ENCODE measurements around the gene AVPR1B.
"Not testable (repeated sequence)": the region's sequence is repeated elsewhere in the genome, so short reads cannot be mapped to it uniquely, and the experiment has no call there.

The AVPR1B gene

DNA sequence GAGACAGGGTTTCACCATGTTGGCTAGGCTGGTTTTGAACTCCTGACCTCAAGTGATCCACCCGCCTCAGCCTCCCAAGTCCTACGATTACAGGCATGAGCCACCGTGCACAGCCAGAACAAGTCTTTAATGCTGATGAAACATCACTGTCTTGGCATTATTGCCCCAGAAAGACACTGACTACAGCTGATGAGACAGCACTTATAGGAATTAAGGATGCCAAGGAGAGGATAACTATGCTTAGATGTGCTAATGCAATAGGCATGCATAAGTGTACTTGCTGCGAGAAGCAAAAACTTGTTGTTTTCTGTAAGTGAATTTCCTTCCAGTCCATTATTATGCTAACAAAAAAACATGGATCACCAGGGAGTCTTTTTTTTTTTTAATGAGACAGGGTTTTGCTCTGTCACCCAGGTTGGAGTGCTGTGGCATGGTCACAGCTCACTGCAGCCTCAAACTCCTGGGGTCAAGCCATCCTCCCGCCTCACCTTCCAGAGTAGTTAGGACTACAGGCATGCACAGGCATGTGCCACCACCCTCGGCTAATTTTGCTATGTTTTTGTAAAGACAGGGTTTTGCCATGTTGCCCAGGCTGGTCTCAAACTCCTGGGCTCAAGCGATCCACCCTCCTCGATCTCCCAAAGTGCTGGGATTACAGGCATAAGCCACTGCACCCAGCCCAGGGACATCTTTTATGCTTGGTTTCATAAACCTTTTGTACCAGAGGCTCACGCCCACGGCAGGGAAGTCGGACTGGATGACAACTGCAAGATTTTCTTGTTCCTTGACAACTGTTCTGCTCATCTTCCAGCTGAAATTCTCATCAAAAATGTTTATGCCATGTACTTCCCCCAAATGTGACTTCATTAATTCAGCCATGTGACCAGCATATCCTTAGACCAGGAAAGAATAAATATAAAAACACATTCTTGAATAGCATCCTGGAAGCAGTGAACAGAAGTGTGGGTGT is 41.1 kb downstream of the AVPR1B start:
- Histone ChIP-seq H3K36me3 (ENCODE audit: insufficient read depth, low read length) (no peaks in the 10 kb centered on the region), H3K9me3 (ENCODE audit: low read length) (no peaks in the 10 kb centered on the region), H3K27ac (ENCODE audit: low read depth, low read length) (no peak overlapping the region), H3K27me3 (ENCODE audit: control insufficient read depth in 1 of 2, insufficient read depth in 2 of 2, low read length in 2 of 2) (no peaks in the 10 kb centered on the region), H3K4me1 (ENCODE audit: insufficient read depth, low read length) (no peaks in the 10 kb centered on the region), H3K4me3 (ENCODE audit: low read depth in 1 of 2, low read length in 2 of 2) (no peak overlapping the region), H3K9ac (ENCODE audit: low read length) (no peak overlapping the region)

DNA sequence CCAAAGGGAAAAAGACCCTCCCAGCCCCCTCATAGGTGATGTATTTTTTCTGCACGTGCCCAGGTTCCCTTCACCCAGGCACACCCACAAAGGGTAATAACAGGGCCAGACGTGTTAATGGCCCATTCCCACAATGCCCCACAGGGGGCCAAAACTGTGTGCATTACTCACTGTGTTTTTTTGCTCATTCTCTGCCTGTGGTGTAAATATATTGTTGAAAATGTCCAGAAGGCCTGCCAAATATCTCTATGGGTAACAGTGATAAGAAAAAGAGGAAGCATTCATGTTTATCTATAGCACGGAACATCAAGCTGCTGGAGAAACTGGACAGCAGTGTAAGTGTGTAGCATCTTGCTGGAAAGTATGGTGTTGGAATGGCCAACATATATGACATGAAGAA is 42.3 kb downstream of the AVPR1B start:
- H3K4me3 ChIP-seq (ENCODE audit: low read depth in 1 of 2, low read length in 2 of 2), result no peak overlapping the region
- no peak overlapping the region for H3K9ac ChIP-seq (ENCODE audit: low read length)
- no peaks in the 10 kb centered on the region for H3K9me3 ChIP-seq (ENCODE audit: low read length)
- no peaks in the 10 kb centered on the region for H3K36me3 ChIP-seq (ENCODE audit: insufficient read depth, low read length)
- H3K27me3 ChIP-seq (ENCODE audit: control insufficient read depth in 1 of 2, insufficient read depth in 2 of 2, low read length in 2 of 2), result no peaks in the 10 kb centered on the region
- no peaks in the 10 kb centered on the region for H3K4me1 ChIP-seq (ENCODE audit: insufficient read depth, low read length)
- no peak overlapping the region for H3K27ac ChIP-seq (ENCODE audit: low read depth, low read length)

DNA sequence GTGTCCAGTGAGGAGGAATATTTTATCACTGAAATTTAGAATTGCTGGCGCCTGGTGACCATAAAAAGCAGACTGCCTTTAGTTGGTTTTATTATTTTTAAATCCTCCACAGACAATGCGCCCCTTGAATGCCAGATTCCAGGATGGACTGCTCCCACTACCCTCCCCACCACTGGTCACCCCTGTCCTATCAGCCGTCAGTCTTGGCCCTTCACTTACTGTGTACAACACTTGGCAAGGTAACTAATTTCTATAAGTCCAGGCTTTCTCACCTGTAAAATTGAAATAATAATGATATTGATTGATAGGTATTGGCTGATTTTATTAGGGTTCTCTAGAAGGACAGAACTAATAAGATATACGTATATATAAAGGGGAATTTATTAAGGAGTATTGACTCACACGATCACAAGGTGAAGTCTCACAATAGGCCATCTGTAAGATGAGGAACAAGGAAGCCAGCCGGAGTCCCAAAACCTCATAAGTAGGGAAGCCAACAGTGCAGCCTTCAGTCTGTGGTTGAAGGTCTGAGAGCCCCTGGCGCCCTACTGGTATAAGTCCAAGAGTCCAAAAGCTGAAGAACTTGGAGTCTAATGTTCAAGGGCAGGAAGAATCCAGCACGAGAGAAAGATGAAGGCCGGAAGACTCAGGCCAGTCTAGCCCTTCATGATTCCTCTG is 46.4 kb downstream of the AVPR1B start:
- Histone ChIP-seq H3K9me3 (ENCODE audit: low read length) (no peaks in the 10 kb centered on the region), H3K27me3 (ENCODE audit: control insufficient read depth in 1 of 2, insufficient read depth in 2 of 2, low read length in 2 of 2) (no peaks in the 10 kb centered on the region), H3K36me3 (ENCODE audit: insufficient read depth, low read length) (no peaks in the 10 kb centered on the region), H3K27ac (ENCODE audit: low read depth, low read length) (no peak overlapping the region), H3K4me1 (ENCODE audit: insufficient read depth, low read length) (no peaks in the 10 kb centered on the region), H3K9ac (ENCODE audit: low read length) (no peak overlapping the region), H3K4me3 (ENCODE audit: low read depth in 1 of 2, low read length in 2 of 2) (no peak overlapping the region)

DNA sequence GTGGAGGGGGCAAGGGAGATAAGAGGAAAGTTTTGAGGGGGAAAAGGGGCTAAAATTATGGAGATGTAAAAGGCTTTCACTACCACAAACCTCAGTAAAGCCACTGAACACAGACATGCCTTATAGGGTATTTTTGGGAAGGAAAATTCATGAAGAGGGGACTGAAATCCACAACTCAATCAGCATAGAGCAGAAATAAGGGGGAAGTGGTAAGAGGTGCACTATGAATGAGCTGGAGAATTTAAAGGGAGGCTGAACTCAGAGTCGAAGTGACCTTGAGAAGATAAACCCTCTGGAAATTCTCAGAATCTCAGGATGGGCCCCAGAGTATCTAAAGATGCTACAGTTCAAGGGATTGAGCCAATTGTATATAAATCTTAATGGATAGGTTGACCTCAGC is 48.9 kb downstream of the AVPR1B start:
- no peak overlapping the region for H3K9ac ChIP-seq (ENCODE audit: low read length)
- H3K4me1 ChIP-seq (ENCODE audit: insufficient read depth, low read length), result no peaks in the 10 kb centered on the region
- H3K27me3 ChIP-seq (ENCODE audit: control insufficient read depth in 1 of 2, insufficient read depth in 2 of 2, low read length in 2 of 2), result no peaks in the 10 kb centered on the region
- no peaks in the 10 kb centered on the region for H3K9me3 ChIP-seq (ENCODE audit: low read length)
- H3K36me3 ChIP-seq (ENCODE audit: insufficient read depth, low read length), result no peaks in the 10 kb centered on the region
- H3K4me3 ChIP-seq (ENCODE audit: low read depth in 1 of 2, low read length in 2 of 2), result no peak overlapping the region
- no peak overlapping the region for H3K27ac ChIP-seq (ENCODE audit: low read depth, low read length)

DNA sequence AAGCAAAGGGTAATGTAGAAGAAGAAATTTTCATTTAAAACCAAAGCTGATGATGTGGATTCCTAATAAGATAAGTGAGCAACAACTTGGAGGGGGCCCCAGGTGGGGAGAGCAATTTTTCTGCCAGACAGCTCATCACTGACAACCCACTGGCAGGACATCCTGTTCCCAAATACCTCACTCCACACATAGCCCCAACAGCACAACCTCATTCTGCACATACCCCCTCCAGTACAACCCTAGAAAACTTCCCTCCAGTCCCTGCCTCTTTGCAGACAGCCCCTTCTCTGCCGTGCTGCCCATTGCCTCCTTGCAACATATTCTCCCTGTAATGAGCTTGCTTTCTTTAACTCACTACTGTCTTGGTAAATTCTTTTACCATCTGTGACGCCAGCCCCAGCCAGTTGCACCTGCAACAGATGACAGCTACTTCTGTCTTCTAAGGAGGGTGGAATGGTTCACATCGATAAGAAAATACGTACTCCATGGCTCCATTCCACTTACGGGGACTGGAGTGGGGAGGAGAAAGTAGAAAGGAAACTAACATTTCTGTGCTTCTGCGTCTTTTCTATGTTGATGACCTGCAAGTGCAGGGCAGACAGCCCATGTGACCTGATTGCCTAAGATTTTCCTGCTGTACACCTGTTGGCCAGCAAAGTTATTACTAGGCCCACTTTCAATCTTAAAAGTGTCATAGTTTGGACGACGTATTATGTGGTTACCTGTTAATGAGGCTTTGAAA is 49.5 kb downstream of the AVPR1B start:
- no peaks in the 10 kb centered on the region for H3K36me3 ChIP-seq (ENCODE audit: insufficient read depth, low read length)
- H3K9me3 ChIP-seq (ENCODE audit: low read length), result no peaks in the 10 kb centered on the region
- H3K9ac ChIP-seq (ENCODE audit: low read length), result no peak overlapping the region
- H3K4me3 ChIP-seq (ENCODE audit: low read depth in 1 of 2, low read length in 2 of 2), result no peak overlapping the region
- H3K27me3 ChIP-seq (ENCODE audit: control insufficient read depth in 1 of 2, insufficient read depth in 2 of 2, low read length in 2 of 2), result no peaks in the 10 kb centered on the region
- H3K4me1 ChIP-seq (ENCODE audit: insufficient read depth, low read length), result no peaks in the 10 kb centered on the region
- H3K27ac ChIP-seq (ENCODE audit: low read depth, low read length), result no peak overlapping the region

DNA sequence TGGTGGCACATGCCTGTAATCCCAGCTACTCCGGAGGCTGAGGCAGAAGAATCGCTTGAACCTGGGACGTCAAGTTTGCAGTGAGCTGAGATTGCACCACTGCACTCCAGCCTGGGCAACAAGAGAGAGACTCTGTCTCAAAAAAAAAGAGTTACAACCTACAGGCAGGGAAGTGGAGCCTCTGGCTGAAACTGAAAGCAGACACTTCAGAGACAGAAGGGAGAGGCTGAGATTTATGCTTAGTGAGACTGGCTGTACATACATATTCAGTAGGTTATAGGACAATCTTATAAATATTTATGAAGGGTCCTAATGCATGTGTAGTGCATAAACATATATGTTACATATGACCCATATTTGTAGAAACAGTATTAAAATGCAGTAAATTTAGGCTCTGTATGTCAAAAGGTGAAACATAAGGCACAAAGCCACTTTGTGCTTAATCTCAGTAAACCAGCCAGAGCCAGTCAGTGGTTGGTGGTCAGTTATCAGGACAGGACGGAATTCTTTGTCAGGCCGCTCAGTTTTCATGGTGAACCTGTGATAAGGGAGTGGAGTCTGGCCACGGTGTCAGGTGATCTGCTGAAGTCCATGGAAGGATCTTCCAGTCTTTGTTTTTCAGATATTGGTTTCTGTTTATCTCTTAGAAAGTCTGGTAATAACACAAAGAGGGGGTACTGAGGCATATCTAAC is 50.6 kb downstream of the AVPR1B start:
- Histone ChIP-seq H3K27me3 (ENCODE audit: control insufficient read depth in 1 of 2, insufficient read depth in 2 of 2, low read length in 2 of 2) (no peaks in the 10 kb centered on the region), H3K9me3 (ENCODE audit: low read length) (no peaks in the 10 kb centered on the region), H3K4me3 (ENCODE audit: low read depth in 1 of 2, low read length in 2 of 2) (no peak overlapping the region), H3K4me1 (ENCODE audit: insufficient read depth, low read length) (no peaks in the 10 kb centered on the region), H3K9ac (ENCODE audit: low read length) (no peak overlapping the region), H3K36me3 (ENCODE audit: insufficient read depth, low read length) (no peaks in the 10 kb centered on the region), H3K27ac (ENCODE audit: low read depth, low read length) (no peak overlapping the region)

DNA sequence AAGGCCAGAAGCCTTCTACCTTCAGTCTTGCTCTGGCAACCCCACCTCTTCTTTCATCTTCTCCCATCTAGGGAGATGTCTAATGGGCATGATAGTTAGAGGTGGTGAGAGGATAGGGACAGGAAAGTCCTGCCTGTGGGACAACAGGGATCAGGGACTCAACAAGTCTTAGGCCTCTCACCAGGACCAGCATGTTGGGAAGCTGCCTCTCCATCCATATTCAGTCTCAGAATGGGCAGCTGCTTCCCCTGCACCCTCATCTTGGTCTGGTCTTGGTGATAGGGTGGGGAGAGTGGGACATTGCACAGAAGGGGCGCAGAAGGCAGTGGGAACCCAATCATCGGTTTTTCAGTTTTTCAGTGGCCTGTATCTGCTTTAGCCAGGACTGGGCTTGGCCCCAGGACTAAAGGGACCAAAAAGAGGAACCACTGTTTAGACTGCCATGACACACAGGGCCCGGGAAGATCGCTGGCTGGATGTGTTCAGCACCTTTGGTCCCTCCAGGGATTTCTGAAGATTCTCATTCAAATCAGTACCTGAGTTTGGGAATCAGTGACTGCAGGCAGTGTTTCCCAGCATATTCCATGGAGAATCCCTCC is 51.5 kb downstream of the AVPR1B start:
- Histone ChIP-seq H3K9ac (ENCODE audit: low read length) (no peak overlapping the region), H3K4me3 (ENCODE audit: low read depth in 1 of 2, low read length in 2 of 2) (no peak overlapping the region), H3K27ac (ENCODE audit: low read depth, low read length) (no peak overlapping the region), H3K27me3 (ENCODE audit: control insufficient read depth in 1 of 2, insufficient read depth in 2 of 2, low read length in 2 of 2) (no peaks in the 10 kb centered on the region), H3K36me3 (ENCODE audit: insufficient read depth, low read length) (no peaks in the 10 kb centered on the region), H3K9me3 (ENCODE audit: low read length) (no peaks in the 10 kb centered on the region), H3K4me1 (ENCODE audit: insufficient read depth, low read length) (no peaks in the 10 kb centered on the region)

DNA sequence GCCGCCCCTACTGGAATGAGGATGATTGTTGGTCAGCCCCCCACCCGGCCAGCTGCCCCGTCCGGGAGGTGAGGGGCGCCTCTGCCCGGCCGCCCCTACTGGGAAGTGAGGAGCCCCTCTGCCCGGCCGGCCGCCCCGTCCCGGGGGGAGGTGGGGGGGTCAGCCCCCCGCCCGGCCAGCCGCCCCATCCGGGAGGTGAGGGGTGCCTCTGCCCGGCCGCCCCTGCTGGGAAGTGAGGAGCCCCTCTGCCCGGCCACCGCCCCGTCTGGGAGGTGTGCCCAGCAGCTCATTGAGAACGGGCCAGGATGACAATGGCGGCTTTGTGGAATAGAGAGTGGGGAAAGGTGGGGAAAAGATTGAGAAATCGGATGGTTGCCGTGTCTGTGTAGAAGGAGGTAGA is 52.7 kb downstream of the AVPR1B start:
- H3K27ac ChIP-seq (ENCODE audit: low read depth, low read length); H3K4me1 ChIP-seq (ENCODE audit: insufficient read depth, low read length); H3K36me3 ChIP-seq (ENCODE audit: insufficient read depth, low read length); H3K9ac ChIP-seq (ENCODE audit: low read length); H3K9me3 ChIP-seq (ENCODE audit: low read length); H3K27me3 ChIP-seq (ENCODE audit: control insufficient read depth in 1 of 2, insufficient read depth in 2 of 2, low read length in 2 of 2); H3K4me3 ChIP-seq (ENCODE audit: low read depth in 1 of 2, low read length in 2 of 2): not testable (repeated sequence)

DNA sequence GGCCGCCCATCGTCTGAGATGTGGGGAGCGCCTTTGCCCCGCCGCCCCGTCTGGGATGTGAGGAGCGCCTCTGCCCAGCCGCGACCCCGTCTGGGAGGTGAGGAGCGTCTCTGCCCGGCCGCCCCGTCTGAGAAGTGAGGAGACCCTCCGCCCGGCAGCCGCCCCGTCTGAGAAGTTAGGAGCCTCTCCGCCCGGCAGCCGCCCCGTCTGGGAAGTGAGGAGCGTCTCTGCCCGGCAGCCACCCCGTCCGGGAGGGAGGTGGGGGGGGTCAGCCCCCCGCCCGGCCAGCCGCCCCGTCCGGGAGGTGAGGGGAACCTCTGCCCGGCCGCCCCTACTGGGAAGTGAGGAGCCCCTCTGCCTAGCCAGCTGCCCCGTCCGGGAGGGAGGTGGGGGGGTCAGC is 53.2 kb downstream of the AVPR1B start:
- not testable (repeated sequence) for H3K9ac ChIP-seq (ENCODE audit: low read length); H3K9me3 ChIP-seq (ENCODE audit: low read length); H3K4me1 ChIP-seq (ENCODE audit: insufficient read depth, low read length); H3K4me3 ChIP-seq (ENCODE audit: low read depth in 1 of 2, low read length in 2 of 2); H3K27ac ChIP-seq (ENCODE audit: low read depth, low read length); H3K27me3 ChIP-seq (ENCODE audit: control insufficient read depth in 1 of 2, insufficient read depth in 2 of 2, low read length in 2 of 2); H3K36me3 ChIP-seq (ENCODE audit: insufficient read depth, low read length)

DNA sequence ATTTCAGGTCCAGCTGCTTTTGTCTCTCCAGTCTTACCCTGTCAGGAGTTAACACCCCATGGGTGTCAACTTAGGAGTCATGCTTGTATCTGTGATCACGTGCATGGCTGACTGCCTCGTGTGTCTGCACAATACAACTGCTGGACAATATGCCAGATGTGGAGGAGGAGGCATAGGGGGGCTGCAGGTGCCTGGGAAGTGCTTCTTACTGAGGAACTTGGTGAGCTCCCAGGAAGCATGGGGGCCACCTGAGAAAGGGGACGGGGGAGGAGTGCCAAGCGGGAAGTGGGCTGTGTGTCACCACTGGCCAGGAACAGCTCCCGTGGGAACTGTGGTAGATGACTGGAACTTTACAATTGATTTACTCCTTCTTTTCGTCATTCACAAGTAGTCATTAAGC is 54.7 kb downstream of the AVPR1B start:
- Histone ChIP-seq H3K27me3 (ENCODE audit: control insufficient read depth in 1 of 2, insufficient read depth in 2 of 2, low read length in 2 of 2) (no peaks in the 10 kb centered on the region), H3K9me3 (ENCODE audit: low read length) (no peaks in the 10 kb centered on the region), H3K4me3 (ENCODE audit: low read depth in 1 of 2, low read length in 2 of 2) (no peak overlapping the region), H3K9ac (ENCODE audit: low read length) (no peak overlapping the region), H3K27ac (ENCODE audit: low read depth, low read length) (no peak overlapping the region), H3K4me1 (ENCODE audit: insufficient read depth, low read length) (no peaks in the 10 kb centered on the region), H3K36me3 (ENCODE audit: insufficient read depth, low read length) (no peaks in the 10 kb centered on the region)

DNA sequence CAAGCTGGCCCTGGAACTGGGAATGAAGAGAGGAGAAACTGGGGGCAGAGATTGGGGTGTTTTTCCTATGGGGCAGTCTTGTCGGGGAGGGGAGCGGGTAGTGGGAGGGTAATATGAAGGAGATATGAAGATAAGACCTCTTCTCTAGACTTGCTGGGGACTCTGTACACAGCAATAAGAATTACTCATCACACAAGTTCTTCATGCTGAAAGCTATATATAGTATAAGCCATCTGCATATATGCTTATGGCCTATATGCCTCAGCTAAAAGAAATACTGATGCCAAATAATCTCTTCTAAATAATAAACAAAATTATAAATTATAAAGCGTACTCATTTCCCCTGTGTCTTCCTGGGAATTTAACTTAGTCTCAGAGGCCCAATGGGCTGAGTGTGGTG is 56.3 kb downstream of the AVPR1B start:
- no peak overlapping the region for H3K27ac ChIP-seq (ENCODE audit: low read depth, low read length)
- no peak overlapping the region for H3K4me3 ChIP-seq (ENCODE audit: low read depth in 1 of 2, low read length in 2 of 2)
- no peak overlapping the region for H3K9ac ChIP-seq (ENCODE audit: low read length)
- H3K27me3 ChIP-seq (ENCODE audit: control insufficient read depth in 1 of 2, insufficient read depth in 2 of 2, low read length in 2 of 2), result no peaks in the 10 kb centered on the region
- no peaks in the 10 kb centered on the region for H3K4me1 ChIP-seq (ENCODE audit: insufficient read depth, low read length)
- H3K36me3 ChIP-seq (ENCODE audit: insufficient read depth, low read length), result no peaks in the 10 kb centered on the region
- no peaks in the 10 kb centered on the region for H3K9me3 ChIP-seq (ENCODE audit: low read length)

Data from muscle layer of colon (tissue), 2 donors.